HG03439 (cell line): ENCODE measurements around the gene MUC21.
"Not testable (repeated sequence)": the region's sequence is repeated elsewhere in the genome, so short reads cannot be mapped to it uniquely, and the experiment has no call there.

Experiments used
- ATAC-seq: cut with Tn5 transposase; IDR thresholded peaks from one replicate; pipeline ENCODE4 v1.9.1; 2021; ENCODE audit warnings: mild to moderate bottlenecking, moderate library complexity; ENCODE audit not compliant: unreplicated experiment

MUC21 gene

GRCh38 chr6:30966154-30966553 is 17.4 kb upstream of the MUC21 start:
- ATAC-seq = no peak

DNA sequence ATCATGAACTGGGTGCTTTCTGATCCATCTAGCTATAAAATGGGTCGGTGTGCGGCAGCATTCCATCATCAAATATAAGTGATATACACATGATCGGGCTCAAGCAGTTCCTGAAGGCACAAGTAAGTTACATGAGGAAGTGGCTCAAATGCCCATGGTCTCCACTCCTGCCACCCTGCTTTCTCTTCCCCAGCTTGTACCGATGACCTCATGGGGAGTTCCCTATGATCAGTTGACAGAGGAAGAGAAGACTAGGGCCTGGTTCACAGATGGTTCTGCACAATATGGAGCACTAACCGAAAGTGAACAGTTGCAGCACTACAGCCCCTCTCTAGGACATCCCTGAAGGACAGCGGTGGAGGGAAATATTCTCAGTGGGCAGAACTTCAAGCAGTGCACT is 14.3 kb upstream of the MUC21 start:
- ATAC-seq = not testable (repeated sequence)

DNA sequence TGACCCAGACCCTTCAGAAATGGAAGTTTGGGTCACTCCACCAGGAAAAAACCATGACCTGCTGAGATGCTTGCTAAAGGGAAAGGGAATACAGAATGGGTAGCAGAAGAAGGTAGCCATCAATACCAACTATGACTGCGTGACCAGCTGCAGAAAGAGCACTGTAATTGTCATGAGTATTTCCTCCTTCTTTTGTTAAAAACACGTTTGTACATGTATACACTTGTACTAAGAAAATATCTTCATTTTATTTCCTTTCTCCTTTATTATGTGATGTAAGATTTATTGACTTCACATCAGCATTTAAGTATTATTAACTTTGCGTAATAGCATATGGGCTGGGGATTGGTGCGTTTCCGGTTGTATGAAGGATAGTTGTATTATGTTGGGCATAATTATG is 12.6 kb upstream of the MUC21 start:
- ATAC-seq = no peak

- no peak for ATAC-seq
Observed at GRCh38 chr6:30972816-30973215, 10.7 kb upstream of the MUC21 start.

GRCh38 chr6:30974490-30975252 is 8.8 kb upstream of the MUC21 start:
- ATAC-seq = no peak

GRCh38 chr6:30979141-30979540 is 4.4 kb upstream of the MUC21 start:
- no peak for ATAC-seq

- no peak for ATAC-seq
Observed at GRCh38 chr6:30979690-30980089, 3.8 kb upstream of the MUC21 start.

DNA sequence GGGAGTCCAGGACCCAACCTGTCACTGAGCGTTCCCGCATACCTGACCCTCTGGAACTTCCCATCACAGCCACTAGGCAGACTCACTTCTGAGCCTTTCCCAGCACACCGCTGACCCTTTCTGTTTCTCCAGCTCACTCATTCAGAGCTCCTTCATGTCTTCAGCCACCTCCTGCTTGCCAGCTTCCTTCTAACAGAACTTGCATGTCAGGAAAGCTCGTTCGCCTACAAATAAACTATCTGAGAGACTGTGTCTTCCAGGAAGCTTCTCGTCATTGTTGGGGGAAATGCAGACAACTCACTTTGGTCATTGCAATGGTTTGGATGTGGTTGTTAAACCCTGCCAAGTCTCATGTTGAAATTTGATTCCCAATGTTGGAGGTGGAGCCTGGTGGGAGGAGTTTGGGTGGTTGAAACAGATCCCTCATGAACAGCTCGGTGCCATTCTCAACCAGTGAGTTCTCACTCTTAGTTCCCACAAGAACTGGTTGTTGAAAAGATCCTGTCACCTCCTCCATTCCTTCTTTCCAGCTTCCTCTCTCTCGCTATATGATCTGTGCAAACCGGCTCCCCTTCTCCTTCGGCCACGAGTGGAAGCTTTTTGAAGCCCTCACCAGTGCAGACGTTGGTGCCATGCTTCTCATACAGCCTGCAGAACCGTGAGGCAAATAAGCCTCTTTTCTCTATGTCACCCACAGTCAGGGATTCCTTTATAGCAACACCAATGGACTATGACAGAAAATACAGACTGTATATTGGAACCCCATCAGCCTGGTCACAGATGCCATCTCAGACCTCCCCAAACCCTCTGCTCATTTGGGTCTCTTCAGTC is 1.4 kb upstream of the MUC21 start:
- no peak for ATAC-seq

GRCh38 chr6:30985490-30985889 is 2.0 kb downstream of the MUC21 start:
- ATAC-seq = no peak

GRCh38 chr6:30987304-30987703 is 3.8 kb downstream of the MUC21 start:
- no peak for ATAC-seq

DNA sequence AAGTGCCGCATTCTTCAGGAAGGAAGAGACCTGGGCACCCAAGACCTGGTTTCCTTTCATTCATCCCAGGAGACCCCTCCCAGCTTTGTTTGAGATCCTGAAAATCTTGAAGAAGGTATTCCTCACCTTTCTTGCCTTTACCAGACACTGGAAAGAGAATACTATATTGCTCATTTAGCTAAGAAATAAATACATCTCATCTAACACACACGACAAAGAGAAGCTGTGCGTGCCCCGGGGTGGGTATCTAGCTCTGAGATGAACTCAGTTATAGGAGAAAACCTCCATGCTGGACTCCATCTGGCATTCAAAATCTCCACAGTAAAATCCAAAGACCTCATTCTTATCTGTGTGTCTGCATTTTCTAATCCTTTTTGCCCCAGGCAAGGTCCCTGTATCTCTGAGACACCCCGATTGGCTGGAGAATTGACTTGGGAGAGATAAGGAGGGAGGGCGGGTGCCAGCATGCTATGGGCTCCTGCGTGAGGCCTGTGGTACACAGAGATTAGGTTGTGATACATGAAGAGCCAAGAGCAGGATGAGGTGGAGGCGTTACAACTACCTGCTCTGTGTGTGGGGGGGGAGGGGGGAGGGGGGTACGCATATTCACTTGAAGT is 4.8 kb downstream of the MUC21 start:
- ATAC-seq = no peak

GRCh38 chr6:30990422-30991086 is 7.0 kb downstream of the MUC21 start:
- ATAC-seq = no peak

GRCh38 chr6:30991891-30992290 is 8.4 kb downstream of the MUC21 start:
- ATAC-seq = no peak

DNA sequence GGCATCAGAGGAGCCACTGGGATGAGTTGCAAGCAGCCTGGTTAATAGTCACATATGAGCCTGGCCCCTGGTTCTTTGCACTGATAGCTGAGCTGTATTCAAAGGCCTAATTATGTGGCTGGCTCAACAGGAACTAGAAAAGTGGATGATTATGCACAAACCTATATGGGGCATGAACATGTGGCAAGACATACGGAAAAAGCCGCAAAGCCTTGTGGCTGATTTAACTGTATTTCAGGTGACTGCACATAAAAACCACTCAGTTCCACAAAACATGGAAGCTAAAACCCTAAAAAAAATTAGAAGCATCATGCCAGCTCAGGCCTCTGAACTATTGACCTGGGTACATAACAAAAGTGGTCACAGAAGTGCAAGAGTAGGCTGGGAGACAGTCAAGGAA is 13.8 kb downstream of the MUC21 start:
- ATAC-seq = no peak

- ATAC-seq = no peak
Observed at GRCh38 chr6:30998785-30999184, 15.3 kb downstream of the MUC21 start.

GRCh38 chr6:31000067-31000860 is 16.7 kb downstream of the MUC21 start:
- not testable (repeated sequence) for ATAC-seq

- ATAC-seq = no peak
Observed at GRCh38 chr6:31001281-31001888, 17.9 kb downstream of the MUC21 start.

GRCh38 chr6:31002471-31002870 is 19.0 kb downstream of the MUC21 start:
- no peak for ATAC-seq

DNA sequence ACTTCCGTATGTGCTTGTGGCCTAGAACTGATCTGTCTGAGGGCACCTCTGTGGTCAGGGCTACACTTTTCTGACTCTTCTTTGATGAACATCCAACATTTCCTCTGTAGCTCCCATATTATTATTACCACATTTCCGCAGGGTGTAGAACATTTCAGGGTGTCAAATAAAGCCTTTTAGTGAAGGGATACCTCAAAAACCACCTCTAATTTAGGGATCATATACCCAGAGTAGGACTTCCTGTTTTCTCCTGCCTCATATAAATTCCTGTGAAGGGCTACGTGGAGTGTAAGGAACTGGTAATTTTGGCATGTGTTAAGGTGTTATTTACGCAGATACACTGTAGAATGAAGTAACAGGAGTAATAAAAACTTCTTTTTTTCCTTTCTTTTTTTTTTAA is 21.3 kb downstream of the MUC21 start:
- no peak for ATAC-seq
